B cell (primary cell): ENCODE results near the gene UBE2D1. TPM values are rescaled to one million over a fixed set of nuclear protein-coding genes. Genes with fewer than 3 reads are reported as not detected.

ENCODE experiments used
- ATAC-seq: fragments of 200-7000 bp; cut with Tn5 transposase; one replicate; pipeline ENCODE4 v1.10.0; 2021; ENCODE audit warnings: low read depth, mild to moderate bottlenecking, moderate number of reproducible peaks, moderate library complexity
- CTCF ChIA-PET: fragments of 350-600 bp; sonication (Branson Sonifier 250); formaldehyde crosslinking; loops from one replicate; lab custom pipeline; 2021; ENCODE audit warnings: antibody characterized with exemption, inconsistent platforms; lab: Charles Lee
- POLR2A ChIA-PET: fragments of 350-600 bp; sonication (Branson Sonifier 250); formaldehyde crosslinking; loops from one replicate; lab custom pipeline; 2021; ENCODE audit warnings: antibody characterized with exemption; lab: Charles Lee
- DNase-seq: peaks from one replicate; pipeline ENCODE4 v3.0.0; 2013
- H2AFZ ChIP-seq: 2 replicates; pipeline ENCODE4 v1.6.1; 2012; ENCODE audit warnings: mild to moderate bottlenecking, low read depth, low read length; ENCODE audit not compliant: insufficient read depth, poor library complexity, severe bottlenecking
- H3K27ac ChIP-seq, 2 donors: 1 replicate in 1 of 2; 2 replicates in 1 of 2; pipeline ENCODE4 v1.5.1; 2012 to 2013; ENCODE audit warnings: low read length in 2 of 2, mild to moderate bottlenecking in 2 of 2, moderate library complexity in 1 of 2
- H3K27me3 ChIP-seq, 4 experiments: fragments of 200-600 bp in 1 of 4; sonication (generic) in 1 of 4; replicated peaks in 1 of 4; 1 replicate in 2 of 4; 2 replicates in 2 of 4; pipeline versions ENCODE4 v1.6.1 to v1.7.0; 2013 to 2016; ENCODE audit warnings: low read length in 3 of 4, mild to moderate bottlenecking in 2 of 4, mixed read lengths in 1 of 4, moderate library complexity in 1 of 4; ENCODE audit not compliant: insufficient read depth in 4 of 4, control insufficient read depth in 3 of 4; ENCODE audit errors: control extremely low read depth in 1 of 4
- H3K36me3 ChIP-seq, 2 experiments: replicated peaks in 1 of 2; 1 replicate in 1 of 2; 2 replicates in 1 of 2; pipeline versions ENCODE4 v1.6.1 to v1.7.1; 2013; ENCODE audit warnings: low read length in 1 of 2; ENCODE audit not compliant: insufficient read depth in 2 of 2, control insufficient read depth in 1 of 2; ENCODE audit errors: control extremely low read depth in 1 of 2, extremely low read depth in 1 of 2
- H3K4me1 ChIP-seq, 2 donors: fragments of 200-600 bp in 1 of 2; sonication (generic) in 1 of 2; 1 replicate in 1 of 2; 2 replicates in 1 of 2; pipeline versions ENCODE4 v1.5.1 to v1.6.1; 2013 to 2017; ENCODE audit warnings: low read length in 2 of 2; ENCODE audit not compliant: control insufficient read depth in 2 of 2, insufficient read depth in 2 of 2
- H3K4me2 ChIP-seq: replicated peaks from 2 replicates; pipeline ENCODE3; 2012; ENCODE audit warnings: mild to moderate bottlenecking, low read depth, low read length; ENCODE audit not compliant: poor library complexity, severe bottlenecking
- H3K4me3 ChIP-seq, 5 experiments: fragments of 200-600 bp in 1 of 5; sonication (generic) in 1 of 5; 1 replicate in 3 of 5; 2 replicates in 2 of 5; pipeline versions ENCODE4 v1.5.1 to v1.7.0; 2011 to 2016; ENCODE audit warnings: low read length in 4 of 5, mild to moderate bottlenecking in 4 of 5, low read depth in 2 of 5, control low read depth in 1 of 5, moderate library complexity in 1 of 5; ENCODE audit not compliant: insufficient read depth in 1 of 5; ENCODE audit errors: control extremely low read depth in 1 of 5, extremely low read depth in 1 of 5
- H3K79me2 ChIP-seq: fragments of 200-600 bp; sonication (generic); one replicate; pipeline ENCODE4 v1.6.0; 2016; ENCODE audit warnings: low read length; ENCODE audit not compliant: control insufficient read depth, insufficient read depth
- H3K9ac ChIP-seq: fragments of 200-600 bp; sonication (generic); 2 replicates; pipeline ENCODE4 v1.6.1; 2017; ENCODE audit warnings: mild to moderate bottlenecking, low read length, moderate library complexity
- H3K9me3 ChIP-seq, 3 donors: one replicate each; pipeline versions ENCODE4 v1.6.1 to v1.7.1; 2013; ENCODE audit warnings: low read length in 2 of 3; ENCODE audit not compliant: control insufficient read depth in 2 of 3, insufficient read depth in 1 of 3; ENCODE audit errors: control extremely low read depth in 1 of 3
- H4K20me1 ChIP-seq: 2 replicates; pipeline ENCODE4 v1.6.0; 2012; ENCODE audit warnings: mild to moderate bottlenecking, low read length; ENCODE audit not compliant: insufficient read depth, control insufficient read depth, poor library complexity, severe bottlenecking
- H3K27ac Mint-ChIP-seq: one replicate; pipeline ENCODE4 v1.8.0; 2021; ENCODE audit warnings: mixed read lengths
- H3K27me3 Mint-ChIP-seq: one replicate; pipeline ENCODE4 v1.8.0; 2021; ENCODE audit warnings: mixed read lengths
- H3K4me1 Mint-ChIP-seq: one replicate; pipeline ENCODE4 v1.8.0; 2021; ENCODE audit warnings: mixed read lengths
- H3K4me3 Mint-ChIP-seq: one replicate; pipeline ENCODE4 v1.8.0; 2021; ENCODE audit warnings: mixed read lengths
- H3K9me3 Mint-ChIP-seq: one replicate; pipeline ENCODE4 v1.8.0; 2022; ENCODE audit warnings: mixed read lengths; ENCODE audit not compliant: insufficient read depth
- CTCF ChIP-seq: fragments of 200-600 bp; IDR thresholded peaks from one replicate; pipeline ENCODE4 v1.8.0; 2022; ENCODE audit warnings: antibody characterized with exemption, mild to moderate bottlenecking
- EZH2 ChIP-seq: IDR thresholded peaks from 2 replicates; pipeline ENCODE4 v1.6.1; 2012; ENCODE audit warnings: borderline replicate concordance, low read depth, mild to moderate bottlenecking, moderate library complexity, low read length; ENCODE audit not compliant: insufficient read depth, poor library complexity, severe bottlenecking
- WGBS: methylation state at CpG from one replicate; pipeline ENCODE4 v1.1.5; 2013; ENCODE audit warnings: missing lambda C conversion rate; ENCODE audit not compliant: insufficient coverage; 5-methylcytosine and 5-hydroxymethylcytosine counted together
- intact Hi-C: fragments of 100-400 bp; cut with micrococcal nuclease; formaldehyde crosslinking; loops from one replicate; pipeline ENCODE4 v1.10.0; 2022
- polyA plus RNA-seq: library from polyadenylated mRNA; depleted of rRNA; stranded (reverse); fragments of >200 nt; gene quantifications from 2 replicates; pipeline ENCODE4 v1.2.3, GENCODE V29; 2012
- total RNA-seq, 2 donors: library from RNA; stranded (reverse); fragments of 120-200 nt in 1 of 2; gene quantifications; 1 replicate in 1 of 2; 2 replicates in 1 of 2; pipeline versions ENCODE4 v1.2.3 to v1.2.4, GENCODE V29; 2013 to 2022

UBE2D1 gene
- total and polyA plus RNA-seq, 2 donors (not counting 1 experiment from before 2014, with no cell fraction given) = 8.5 to 12.6 TPM

- ChIA-PET POLR2A (no interaction called here), CTCF (no interaction called here)
- H3K9me3 ChIP-seq = no peaks in the 10 kb centered on the region
- no peaks in the 10 kb centered on the region for H3K4me1 ChIP-seq
- no peaks in the 10 kb centered on the region for H3K27me3 Mint-ChIP-seq
- H3K9ac ChIP-seq = no peak overlapping the region
- no peaks in the 10 kb centered on the region for H3K79me2 ChIP-seq
- no peak overlapping the region for H2AFZ ChIP-seq
- no peaks in the 10 kb centered on the region for H4K20me1 ChIP-seq
- DNase-seq = no peak
- intact Hi-C loops = no loop called here
- H3K27ac Mint-ChIP-seq = no peak overlapping the region
- no peak for ATAC-seq
- no peak overlapping the region for H3K4me3 Mint-ChIP-seq
- no peaks in the 10 kb centered on the region for H3K27me3 ChIP-seq
- no peaks in the 10 kb centered on the region for H3K36me3 ChIP-seq
- H3K4me2 ChIP-seq = no peak overlapping the region
- WGBS = no CpG with 5 or more reads among the region's 2 CpGs
- no peak overlapping the region for H3K4me3 ChIP-seq
- TF ChIP-seq CTCF (no peak), EZH2 (no peak)
- no peak overlapping the region for H3K27ac ChIP-seq
- H3K9me3 Mint-ChIP-seq = no peaks in the 10 kb centered on the region
- H3K4me1 Mint-ChIP-seq = no peaks in the 10 kb centered on the region
These were observed 69.2 kb downstream of the UBE2D1 start for GRCh38 chr10:58404001-58404400.

GRCh38 chr10:58409956-58410610 is 75.3 kb downstream of the UBE2D1 start:
- POLR2A ChIA-PET = no interaction called here
- H3K4me2 ChIP-seq = no peak overlapping the region
- H3K4me3 ChIP-seq = no peak overlapping the region
- Mint-ChIP-seq H3K27me3 (peaks cover 4% of the 10 kb centered on the region), H3K4me3 (no peak overlapping the region), H3K9me3 (no peaks in the 10 kb centered on the region), H3K4me1 (no peaks in the 10 kb centered on the region), H3K27ac (no peak overlapping the region)
- H3K9me3 ChIP-seq = no peaks in the 10 kb centered on the region
- WGBS = 71% methylated on average over 4 of the region's 4 CpGs
- no peaks in the 10 kb centered on the region for H3K36me3 ChIP-seq
- no peak overlapping the region for H3K27ac ChIP-seq
- H3K9ac ChIP-seq = no peak overlapping the region
- peaks cover 0 to 5% (median 2%) of the 10 kb centered on the region in 4 experiments for H3K27me3 ChIP-seq
- intact Hi-C loops = no loop called here
- no peaks in the 10 kb centered on the region for H4K20me1 ChIP-seq
- no peaks in the 10 kb centered on the region for H3K79me2 ChIP-seq
- H3K4me1 ChIP-seq = no peaks in the 10 kb centered on the region
- ATAC-seq = no peak
- no peak for TF ChIP-seq EZH2
- CTCF ChIA-PET = no interaction called here
- no peak for DNase-seq
- H2AFZ ChIP-seq = no peak overlapping the region
